DOHH2 (cell line): ENCODE data around the gene CREB5.

ENCODE experiments used
- H3F3A ChIP-seq: fragments of 200-600 bp; sonication (generic), shearing (Covaris generic); 2 replicates; pipeline ENCODE4 v1.6.0; 2016; ENCODE audit warnings: antibody characterized with exemption, mild to moderate bottlenecking; ENCODE audit not compliant: control insufficient read depth, insufficient read depth
- H3K27ac ChIP-seq: fragments of 200-600 bp; sonication (generic); 2 replicates; pipeline ENCODE4 v1.5.1; 2014; ENCODE audit warnings: low read depth, mild to moderate bottlenecking, low read length, moderate library complexity
- H3K27me3 ChIP-seq: fragments of 200-600 bp; sonication (generic); 2 replicates; pipeline ENCODE4 v1.6.1; 2014; ENCODE audit warnings: mild to moderate bottlenecking, low read length, mixed read lengths; ENCODE audit not compliant: control insufficient read depth
- H3K36me3 ChIP-seq: fragments of 200-600 bp; sonication (generic); 2 replicates; pipeline ENCODE4 v1.6.1; 2014; ENCODE audit warnings: mild to moderate bottlenecking, low read length, moderate library complexity, mixed read lengths; ENCODE audit not compliant: control insufficient read depth
- H3K4me1 ChIP-seq: fragments of 200-600 bp; sonication (generic); 2 replicates; pipeline ENCODE4 v1.6.1; 2014; ENCODE audit warnings: mild to moderate bottlenecking, low read length, mixed read lengths; ENCODE audit not compliant: control insufficient read depth
- H3K4me2 ChIP-seq: fragments of 200-600 bp; sonication (generic); 2 replicates; pipeline ENCODE4 v1.6.0; 2014; ENCODE audit warnings: mild to moderate bottlenecking, low read length, moderate library complexity
- H3K4me3 ChIP-seq: fragments of 200-600 bp; sonication (generic); 2 replicates; pipeline ENCODE4 v1.5.1; 2014; ENCODE audit warnings: mild to moderate bottlenecking, low read length, mixed read lengths
- H3K79me2 ChIP-seq: fragments of 200-600 bp; sonication (generic); 2 replicates; pipeline ENCODE4 v1.6.1; 2014; ENCODE audit warnings: mild to moderate bottlenecking, low read length, mixed read lengths; ENCODE audit not compliant: control insufficient read depth
- H3K9me2 ChIP-seq: fragments of 200-600 bp; sonication (generic); replicated peaks from 2 replicates; pipeline ENCODE4 v1.6.1; 2014; ENCODE audit warnings: mild to moderate bottlenecking, low read length, mixed read lengths; ENCODE audit not compliant: control insufficient read depth
- H3K9me3 ChIP-seq: fragments of 200-600 bp; sonication (generic); 2 replicates; pipeline ENCODE4 v1.6.1; 2014; ENCODE audit warnings: antibody characterized with exemption, low read length, mixed read lengths; ENCODE audit not compliant: control insufficient read depth, insufficient read depth
- H4K20me1 ChIP-seq: fragments of 200-600 bp; sonication (generic); 2 replicates; pipeline ENCODE4 v1.6.0; 2014; ENCODE audit warnings: low read depth, mild to moderate bottlenecking, antibody characterized with exemption, low read length, moderate library complexity; ENCODE audit not compliant: control insufficient read depth, insufficient read depth
- CTCF ChIP-seq: fragments of 200-600 bp; sonication (generic); IDR thresholded peaks from one replicate; pipeline ENCODE4 v1.5.1; 2014; ENCODE audit warnings: antibody characterized with exemption, mild to moderate bottlenecking, low read depth, low read length; ENCODE audit not compliant: poor library complexity, severe bottlenecking
- EZH2phosphoT487 ChIP-seq: fragments of 200-600 bp; sonication (generic); IDR thresholded peaks from 2 replicates; pipeline ENCODE4 v1.6.1; 2017; ENCODE audit warnings: borderline replicate concordance, mild to moderate bottlenecking, antibody characterized with exemption, low read length, moderate library complexity, mixed read lengths

CREB5 gene

GRCh38 chr7:28564755-28565374, 152.5 kb downstream of the CREB5 start:
- Histone ChIP-seq H3F3A (no peaks in the 10 kb centered on the region), H3K4me1 (peaks cover 34% of the 10 kb centered on the region), H3K4me3 (no peak overlapping the region), H3K9me3 (no peaks in the 10 kb centered on the region), H3K27me3 (no peaks in the 10 kb centered on the region), H3K79me2 (no peaks in the 10 kb centered on the region), H3K9me2 (no peaks in the 10 kb centered on the region), H3K27ac (no peak overlapping the region), H3K4me2 (no peak overlapping the region), H3K36me3 (no peaks in the 10 kb centered on the region), H4K20me1 (no peaks in the 10 kb centered on the region)
- TF ChIP-seq EZH2phosphoT487 = no peak

DNA sequence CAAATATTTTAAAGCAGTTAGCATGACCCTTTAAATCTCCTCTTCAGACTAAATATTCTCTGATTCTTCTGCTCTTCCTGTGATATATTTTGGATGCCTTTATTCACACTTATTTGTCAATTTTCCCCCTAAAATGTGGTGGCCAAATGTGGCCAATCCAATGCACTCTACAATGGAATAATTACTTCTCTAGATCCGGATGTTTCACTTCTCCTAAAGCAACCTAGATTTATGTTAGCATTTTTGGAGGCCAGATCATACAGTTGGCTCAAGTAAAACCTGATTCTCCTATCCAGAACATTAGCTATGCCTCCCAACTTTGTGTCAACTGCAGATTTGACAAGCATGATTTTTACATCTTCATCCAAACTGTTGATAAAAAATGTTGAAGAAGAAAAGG, 153.7 kb downstream of the CREB5 start:
- TF ChIP-seq CTCF = no peak
- no peak for TF ChIP-seq EZH2phosphoT487

GRCh38 chr7:28570113-28570969, 158.0 kb downstream of the CREB5 start:
- TF ChIP-seq CTCF (no peak), EZH2phosphoT487 (no peak)
- H3K27me3 ChIP-seq = no peaks in the 10 kb centered on the region
- H3K4me2 ChIP-seq = peak overlapping the region; percentile 88
- H3K27ac ChIP-seq = peak overlapping the region; percentile 90
- no peaks in the 10 kb centered on the region for H4K20me1 ChIP-seq
- peak overlapping the region; percentile 76 for H3K4me3 ChIP-seq
- peaks cover 36% of the 10 kb centered on the region for H3K79me2 ChIP-seq
- peaks cover 24% of the 10 kb centered on the region for H3F3A ChIP-seq
- no peaks in the 10 kb centered on the region for H3K9me2 ChIP-seq
- no peaks in the 10 kb centered on the region for H3K9me3 ChIP-seq
- H3K36me3 ChIP-seq = no peaks in the 10 kb centered on the region
- peaks cover 77% of the 10 kb centered on the region for H3K4me1 ChIP-seq

More for the DNA sequence above, 153.7 kb downstream of the CREB5 start:
- no peaks in the 10 kb centered on the region for H3K9me3 ChIP-seq
- H3F3A ChIP-seq = no peaks in the 10 kb centered on the region
- no peaks in the 10 kb centered on the region for H4K20me1 ChIP-seq
- H3K4me2 ChIP-seq = peak overlapping the region; percentile 27
- H3K4me3 ChIP-seq = no peak overlapping the region
- H3K79me2 ChIP-seq = peaks cover 8% of the 10 kb centered on the region
- peak overlapping the region; percentile 13; the same call in 1 of the 2 replicates for H3K27ac ChIP-seq
- H3K27me3 ChIP-seq = no peaks in the 10 kb centered on the region
- peaks cover 45% of the 10 kb centered on the region for H3K4me1 ChIP-seq
- no peaks in the 10 kb centered on the region for H3K9me2 ChIP-seq
- no peaks in the 10 kb centered on the region for H3K36me3 ChIP-seq

DNA sequence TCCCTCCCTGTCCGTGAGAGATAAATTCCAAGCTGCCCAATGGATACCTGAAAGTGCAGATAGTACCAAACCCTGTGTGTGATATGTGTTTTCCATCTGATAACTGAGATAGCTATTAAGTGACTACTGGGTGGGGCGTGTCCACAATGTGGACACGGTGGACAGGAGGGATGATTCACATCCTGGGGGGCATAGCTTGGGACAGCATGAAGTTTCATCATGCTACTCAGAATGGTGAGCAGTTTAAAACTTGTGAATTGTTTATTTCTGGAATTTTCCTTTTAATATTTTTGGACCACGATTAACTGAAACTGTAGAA, 158.6 kb downstream of the CREB5 start:
- Histone ChIP-seq H3K79me2 (peaks cover 41% of the 10 kb centered on the region), H4K20me1 (no peaks in the 10 kb centered on the region), H3K27me3 (no peaks in the 10 kb centered on the region), H3K9me3 (no peaks in the 10 kb centered on the region), H3K36me3 (no peaks in the 10 kb centered on the region), H3K27ac (peak overlapping the region; percentile 90), H3K4me3 (peak overlapping the region; percentile 76), H3K9me2 (no peaks in the 10 kb centered on the region), H3F3A (peaks cover 24% of the 10 kb centered on the region), H3K4me1 (peaks cover 77% of the 10 kb centered on the region), H3K4me2 (peak overlapping the region; percentile 88)
- TF ChIP-seq EZH2phosphoT487 = no peak
- no peak for TF ChIP-seq CTCF
